Measurements from ENCODE around the gene EPB41L5.
"Not testable (repeated sequence)": the region's sequence is repeated elsewhere in the genome, so short reads cannot be mapped to it uniquely, and the experiment has no call there.

EPB41L5 gene

DNA sequence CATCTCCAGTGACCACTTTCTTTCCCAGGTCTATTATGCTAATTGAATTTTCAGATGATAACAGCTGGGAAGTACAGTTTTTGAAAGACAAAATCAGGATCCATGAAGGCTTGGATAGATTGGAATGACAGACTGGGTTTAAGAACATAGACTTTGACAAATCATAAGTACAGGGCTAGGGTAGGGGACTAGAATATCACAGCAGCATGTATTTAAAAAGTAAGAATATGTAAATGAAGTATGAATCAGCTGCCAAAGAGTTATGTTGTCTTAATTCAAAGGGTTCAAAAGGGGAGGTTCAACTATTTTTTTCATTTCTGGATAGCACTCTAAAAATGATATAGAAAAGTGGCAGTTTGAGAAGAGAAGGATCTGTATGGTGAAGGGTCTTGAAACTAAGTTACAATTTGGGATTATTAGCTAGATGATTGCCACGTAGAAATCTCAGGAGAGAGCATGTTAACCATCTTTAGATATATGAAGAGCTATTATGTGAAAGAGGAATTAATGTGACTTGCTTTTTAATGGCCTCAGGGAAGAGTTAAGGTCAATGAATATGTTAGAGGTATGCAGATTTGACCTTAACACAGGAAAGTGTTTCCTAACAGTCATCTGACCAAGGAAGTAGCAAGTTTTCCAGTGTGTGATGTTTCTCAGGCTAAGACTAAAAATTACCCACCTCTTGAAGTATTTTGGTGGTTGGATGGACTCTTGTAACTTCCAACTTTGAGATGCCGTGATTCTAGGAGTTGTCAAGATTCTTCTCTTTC is 128.6 kb downstream of the EPB41L5 start:
- DNase-seq (ENCODE audit: low spot score): no peak

DNA sequence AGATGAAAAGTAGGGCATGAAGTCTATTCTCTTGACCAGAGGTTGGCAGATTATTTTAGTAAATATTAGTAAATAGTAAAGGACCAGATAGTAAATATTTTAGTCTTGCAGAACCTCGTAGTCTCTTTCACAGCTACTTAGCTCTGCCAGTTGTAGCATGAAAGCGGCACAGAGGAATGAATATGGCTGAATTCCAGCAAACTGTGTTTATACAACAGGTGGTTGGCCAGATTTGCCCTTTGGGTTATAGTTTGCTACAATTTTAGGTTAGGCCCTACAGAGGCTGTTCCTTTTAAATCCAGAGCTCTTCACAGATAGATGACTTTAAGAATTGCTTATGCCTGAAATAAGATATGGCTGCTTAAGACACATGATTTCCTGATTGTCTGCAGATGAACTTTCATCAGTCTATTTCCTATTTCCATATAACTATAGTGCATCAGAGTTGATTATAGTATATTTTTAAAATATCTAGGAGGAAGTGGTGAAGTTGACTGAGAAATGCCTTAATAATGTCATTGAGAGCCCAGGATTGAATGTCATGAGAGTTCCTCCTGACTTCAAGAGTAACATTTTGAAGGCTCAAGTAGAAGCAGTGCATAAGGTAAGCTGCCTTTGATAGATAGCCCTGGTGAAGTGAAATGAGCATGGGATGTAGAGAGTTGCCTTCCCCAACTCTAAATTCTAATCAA is 129.8 kb downstream of the EPB41L5 start:
- DNase-seq (ENCODE audit: low spot score): no peak

GRCh38 chr2:120148229-120148628 is 135.4 kb downstream of the EPB41L5 start:
- DNase-seq (ENCODE audit: low spot score): no peak

GRCh38 chr2:120148669-120149068 is 135.8 kb downstream of the EPB41L5 start:
- DNase-seq (ENCODE audit: low spot score): no peak

- DNase-seq (ENCODE audit: low spot score): no peak
Observed at GRCh38 chr2:120149406-120149805, 136.5 kb downstream of the EPB41L5 start.

DNA sequence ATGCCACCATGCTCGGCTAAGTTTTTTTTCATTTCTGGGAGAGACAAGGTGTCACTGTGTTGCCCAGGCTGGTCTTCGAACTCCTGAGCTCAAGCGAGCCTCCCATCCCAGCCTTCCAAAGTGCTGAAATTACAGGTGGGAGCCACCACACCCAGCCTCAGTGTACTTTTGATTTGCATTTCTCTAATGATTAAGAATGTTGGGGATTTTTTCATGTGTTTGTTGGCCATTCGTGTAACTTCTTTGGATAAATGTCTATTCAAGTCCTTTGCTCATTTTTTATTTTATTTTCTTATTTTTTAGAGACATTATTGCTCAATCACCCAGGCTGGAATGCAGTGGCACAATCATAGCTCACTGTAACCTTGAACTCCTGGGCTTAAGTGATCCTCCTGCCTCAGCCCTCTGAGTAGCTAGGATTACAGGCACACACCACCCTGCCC is 137.2 kb downstream of the EPB41L5 start:
- DNase-seq (ENCODE audit: low spot score): no peak

DNA sequence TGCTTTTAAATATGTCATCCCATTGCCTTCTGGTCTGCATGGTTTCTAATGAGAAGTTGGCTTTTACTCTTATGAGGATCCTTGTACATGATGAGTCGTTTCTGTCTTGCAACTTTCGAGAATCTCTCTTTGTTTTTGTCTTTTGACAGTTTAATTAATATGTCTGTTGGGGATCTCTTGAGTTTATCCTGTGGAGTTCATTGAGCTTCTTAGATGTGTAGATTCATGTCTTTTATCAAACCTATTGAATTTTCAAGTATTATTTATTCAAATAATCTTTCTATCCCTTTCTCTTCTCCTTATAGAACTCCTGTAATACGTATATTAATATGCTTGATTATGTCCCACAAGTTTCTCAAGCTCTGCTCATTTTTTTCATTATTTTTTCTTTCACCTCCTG is 142.4 kb downstream of the EPB41L5 start:
- DNase-seq (ENCODE audit: low spot score): no peak

- DNase-seq (ENCODE audit: low spot score): not testable (repeated sequence)
Observed at GRCh38 chr2:120158658-120159057, 145.8 kb downstream of the EPB41L5 start.

GRCh38 chr2:120161190-120161589 is 148.3 kb downstream of the EPB41L5 start:
- DNase-seq (ENCODE audit: low spot score): no peak

DNA sequence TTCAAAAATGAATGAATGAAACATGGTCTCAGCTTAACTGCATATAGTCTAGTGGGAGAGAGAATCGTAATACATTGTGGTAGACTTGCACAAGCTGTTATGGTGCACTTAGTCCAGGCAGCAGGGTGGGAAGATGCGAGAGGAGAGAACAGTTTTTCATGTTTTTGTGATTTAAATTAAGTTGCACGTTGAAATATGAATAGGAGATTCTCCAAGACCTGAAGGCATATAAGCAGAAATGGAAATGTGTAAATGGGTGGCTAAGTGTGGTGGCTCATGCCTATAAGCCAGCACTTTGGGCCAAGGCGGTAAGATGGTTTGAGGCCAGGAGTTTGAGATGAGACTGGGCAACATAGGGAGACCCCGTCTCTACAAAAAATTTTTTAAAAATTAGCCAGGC is 149.8 kb downstream of the EPB41L5 start:
- no peak for DNase-seq (ENCODE audit: low spot score)

DNA sequence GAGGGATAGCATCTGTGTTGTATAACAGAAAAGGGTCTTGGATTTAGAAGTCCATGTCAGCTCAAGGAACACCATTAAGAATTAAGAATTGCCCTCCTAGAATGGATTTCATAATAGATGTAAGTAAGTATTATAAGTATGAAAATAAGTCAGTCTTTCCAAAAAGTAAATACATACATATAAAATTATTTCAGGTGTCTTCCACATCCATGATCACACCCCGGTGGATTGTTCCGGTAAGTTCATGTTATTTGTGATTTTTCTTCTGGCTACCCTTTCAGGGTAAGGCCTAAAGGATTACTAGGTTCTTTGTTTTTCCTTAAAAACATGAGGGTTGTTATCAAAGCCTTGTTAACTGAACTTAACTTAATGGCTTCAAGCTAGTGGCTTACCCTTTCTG is 154.4 kb downstream of the EPB41L5 start:
- DNase-seq (ENCODE audit: low spot score): no peak

- DNase-seq (ENCODE audit: low spot score): no peak
Observed at GRCh38 chr2:120169020-120169419, 156.1 kb downstream of the EPB41L5 start.

- peak; percentile 63 for DNase-seq (ENCODE audit: low spot score)
Observed at GRCh38 chr2:120174963-120175581, 162.2 kb downstream of the EPB41L5 start.

DNA sequence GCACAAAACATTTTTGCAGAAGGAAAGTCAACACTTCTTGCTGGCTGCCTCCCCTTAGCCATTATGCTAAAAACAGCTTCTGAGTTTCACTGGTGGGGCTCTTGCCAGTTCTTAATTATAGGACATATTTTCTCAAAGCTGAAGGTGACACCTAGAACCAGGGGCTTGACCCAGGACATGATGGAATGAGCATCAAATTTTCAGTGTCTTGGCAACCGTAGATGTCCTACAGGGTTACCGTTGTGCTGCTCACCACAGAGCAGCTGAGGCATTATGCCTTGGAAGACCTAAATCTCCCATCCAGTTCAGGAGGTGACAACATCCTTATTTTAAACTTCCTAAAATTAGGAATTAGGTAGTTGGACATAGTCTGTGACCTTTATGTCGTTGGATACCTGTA is 163.6 kb downstream of the EPB41L5 start:
- DNase-seq (ENCODE audit: low spot score): no peak

GRCh38 chr2:120177001-120177621 is 164.2 kb downstream of the EPB41L5 start:
- peak; percentile 82 for DNase-seq (ENCODE audit: low spot score)

- DNase-seq (ENCODE audit: low spot score): no peak
Observed at GRCh38 chr2:120177973-120178372, 165.1 kb downstream of the EPB41L5 start.

DNA sequence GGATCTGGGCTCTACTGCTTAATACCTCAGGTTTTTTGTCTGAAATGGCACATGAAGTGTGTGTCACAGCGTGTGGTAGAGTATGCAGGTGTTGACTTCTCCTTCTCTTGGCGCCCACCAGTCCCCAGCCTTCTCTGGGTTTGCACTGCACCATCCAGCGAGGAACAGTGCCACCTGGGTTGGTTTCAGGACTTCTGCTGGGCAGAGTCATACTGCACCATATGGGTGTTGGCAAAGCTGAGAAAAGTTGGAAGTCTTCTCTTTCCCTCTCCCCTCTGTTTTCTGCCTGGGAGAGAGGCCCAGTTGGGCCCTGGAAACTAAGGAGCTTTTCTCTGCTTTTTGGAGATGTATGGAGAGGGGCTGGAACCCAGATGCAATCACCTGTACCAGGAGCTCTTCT is 166.5 kb downstream of the EPB41L5 start:
- DNase-seq (ENCODE audit: low spot score): no peak

- DNase-seq (ENCODE audit: low spot score): no peak
Observed at GRCh38 chr2:120180066-120180465, 167.2 kb downstream of the EPB41L5 start.

DNA sequence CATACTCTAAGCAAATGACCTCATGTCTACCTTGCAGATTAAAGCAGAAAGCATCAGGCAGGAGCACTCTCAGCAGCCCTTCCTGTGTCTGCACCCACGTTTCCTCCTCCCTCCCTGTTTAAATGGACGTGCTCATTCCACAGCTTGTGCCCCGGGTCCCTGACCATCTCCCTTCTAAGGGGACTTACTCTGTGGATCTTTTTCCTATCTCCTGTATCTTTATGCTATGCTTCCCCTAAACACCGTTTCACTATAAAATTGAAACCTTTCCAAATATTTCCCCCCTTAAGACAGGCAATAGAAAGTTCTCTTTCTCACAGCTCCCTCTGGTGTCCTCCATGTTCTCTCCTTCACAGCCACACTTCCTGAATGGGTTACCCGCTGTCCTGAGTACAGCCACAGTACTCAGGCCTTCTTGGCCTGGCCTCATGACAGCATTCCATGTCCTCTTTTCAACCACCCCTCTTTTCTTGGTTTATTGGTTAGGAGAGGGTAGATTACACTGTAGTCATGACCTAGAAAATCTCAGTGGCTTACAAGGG is 169.2 kb downstream of the EPB41L5 start:
- DNase-seq (ENCODE audit: low spot score): peak; percentile 15

GRCh38 chr2:120189189-120189588 is 176.3 kb downstream of the EPB41L5 start:
- DNase-seq (ENCODE audit: low spot score): no peak

DNA sequence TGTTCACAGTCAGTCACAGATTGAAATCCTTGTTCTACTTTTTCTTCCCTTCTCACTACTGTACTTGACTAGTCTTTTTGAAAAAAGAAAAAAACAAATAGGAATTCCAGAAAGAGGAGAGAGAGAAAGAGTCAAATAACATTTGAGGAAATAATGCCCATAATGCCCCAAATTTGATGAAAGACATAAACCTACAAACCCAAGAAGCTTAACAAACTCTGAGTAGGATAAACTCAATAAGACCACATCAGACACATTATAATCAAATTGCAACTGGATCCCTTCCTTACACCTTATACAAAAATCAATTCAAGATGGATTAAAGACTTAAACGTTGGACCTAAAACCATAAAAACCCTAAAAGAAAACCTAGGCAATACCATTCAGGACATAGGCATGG is 179.4 kb downstream of the EPB41L5 start:
- no peak for DNase-seq (ENCODE audit: low spot score)

DNA sequence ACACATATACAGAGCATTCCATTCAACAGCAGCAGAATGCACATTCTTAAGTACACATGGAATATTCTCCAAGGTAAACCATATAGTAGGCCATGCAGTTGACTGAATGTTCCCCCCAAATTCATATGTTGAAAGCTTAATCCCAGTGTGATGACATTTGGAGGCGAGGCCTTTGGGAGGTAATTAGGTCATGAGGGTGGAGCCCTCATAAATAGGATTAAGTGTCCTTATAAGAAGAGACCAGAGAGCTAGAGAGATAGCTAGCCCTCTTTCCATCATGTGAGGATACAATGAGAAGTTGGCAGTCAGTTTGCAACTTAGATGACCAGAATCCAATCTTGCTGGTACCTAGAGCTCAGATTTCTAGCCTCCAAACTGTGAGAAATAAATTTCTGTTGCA is 182.7 kb downstream of the EPB41L5 start:
- no peak for DNase-seq (ENCODE audit: low spot score)

Data from CD4-positive, alpha-beta T cell treated with Interleukin-15 for 4 hours (primary cell).